Keratinocyte (primary cell): Measurements from ENCODE around the gene KCNAB2. TPM values are rescaled to one million over a fixed set of nuclear protein-coding genes. Genes with fewer than 3 reads are reported as not detected.

Experiments used
- DNase-seq: peaks from one replicate; pipeline ENCODE4 v3.0.0-alpha.2; 2011; ENCODE audit warnings: low read depth, missing footprints, low spot score
- FAIRE-seq: peaks from 2 replicates; lab custom pipeline; 2011; peaks lifted over from hg19 to GRCh38; lab: Jason Lieb, UNC
- H2AFZ ChIP-seq: 2 replicates; pipeline ENCODE4 v1.6.0; 2012; ENCODE audit warnings: low read length, control low read depth, inconsistent platforms; ENCODE audit not compliant: control insufficient read depth
- H3K27ac ChIP-seq: 2 replicates; pipeline ENCODE4 v1.5.1; 2011; ENCODE audit warnings: low read length; ENCODE audit not compliant: control insufficient read depth, insufficient read depth
- H3K27me3 ChIP-seq: 3 replicates; pipeline ENCODE4 v1.6.0; 2011; ENCODE audit warnings: low read length; ENCODE audit not compliant: control insufficient read depth, insufficient read depth; ENCODE audit errors: extremely low read depth
- H3K36me3 ChIP-seq, 2 experiments: 2 replicates in 1 of 2; 3 replicates in 1 of 2; pipeline ENCODE4 v1.5.1; 2011; ENCODE audit warnings: low read length in 2 of 2, mild to moderate bottlenecking in 1 of 2; ENCODE audit not compliant: control insufficient read depth in 2 of 2, insufficient read depth in 2 of 2; ENCODE audit errors: extremely low read depth in 1 of 2
- H3K4me1 ChIP-seq: 3 replicates; pipeline ENCODE4 v1.5.1; 2011; ENCODE audit warnings: low read length; ENCODE audit not compliant: control insufficient read depth, insufficient read depth; ENCODE audit errors: extremely low read depth
- H3K4me2 ChIP-seq: 3 replicates; pipeline ENCODE4 v1.6.0; 2011; ENCODE audit warnings: low read depth, low read length; ENCODE audit not compliant: control insufficient read depth, insufficient read depth; ENCODE audit errors: extremely low read depth
- H3K4me3 ChIP-seq, 3 experiments: fragments of 200-600 bp in 1 of 3; sonication (generic) in 1 of 3; 2 replicates in 2 of 3; 3 replicates in 1 of 3; pipeline ENCODE4 v1.5.1; 2011 to 2016; ENCODE audit warnings: low read length in 3 of 3, mild to moderate bottlenecking in 3 of 3, control low read depth in 2 of 3, inconsistent platforms in 1 of 3, low read depth in 1 of 3, mixed read lengths in 1 of 3, mixed run types in 1 of 3, moderate library complexity in 1 of 3; ENCODE audit not compliant: control insufficient read depth in 2 of 3, insufficient read depth in 2 of 3; ENCODE audit errors: extremely low read depth in 1 of 3
- H3K79me2 ChIP-seq: 2 replicates; pipeline ENCODE4 v1.6.0; 2012; ENCODE audit warnings: low read length; ENCODE audit not compliant: control insufficient read depth, insufficient read depth
- H3K9ac ChIP-seq: 3 replicates; pipeline ENCODE4 v1.6.0; 2011; ENCODE audit warnings: low read length; ENCODE audit not compliant: control insufficient read depth, insufficient read depth; ENCODE audit errors: extremely low read depth
- H3K9me1 ChIP-seq: 3 replicates; pipeline ENCODE4 v1.6.0; 2011; ENCODE audit warnings: low read length; ENCODE audit not compliant: control insufficient read depth, insufficient read depth; ENCODE audit errors: extremely low read depth
- H3K9me3 ChIP-seq: 2 replicates; pipeline ENCODE4 v1.5.1; 2012; ENCODE audit warnings: low read depth, low read length; ENCODE audit not compliant: control insufficient read depth
- H4K20me1 ChIP-seq: 3 replicates; pipeline ENCODE4 v1.6.0; 2011; ENCODE audit warnings: low read length; ENCODE audit not compliant: control insufficient read depth, insufficient read depth; ENCODE audit errors: extremely low read depth
- CTCF ChIP-seq, 3 experiments: IDR thresholded peaks in 1 of 3; conservative IDR thresholded peaks in 1 of 3; optimal IDR thresholded peaks in 1 of 3; 2 replicates in 2 of 3; 3 replicates in 1 of 3; pipeline versions ENCODE3 to v1.5.1; 2011; ENCODE audit warnings: low read length in 3 of 3, mild to moderate bottlenecking in 3 of 3, moderate library complexity in 2 of 3, control low read depth in 1 of 3, inconsistent platforms in 1 of 3; ENCODE audit not compliant: insufficient read depth in 2 of 3; ENCODE audit errors: extremely low read depth in 1 of 3
- EZH2 ChIP-seq: IDR thresholded peaks from one replicate; pipeline ENCODE4 v1.6.1; 2012; ENCODE audit warnings: inconsistent platforms, mild to moderate bottlenecking, low read length, moderate library complexity
- dilution Hi-C: fragments of 300-500 bp; cut with MboI; formaldehyde crosslinking; loops from one replicate; pipeline ENCODE4 v1.7.0; 2020; ENCODE audit warnings: low sequenced_read_pairs; ENCODE audit not compliant: extremely low pct_ligation_motif_present
- polyA plus RNA-seq, 5 experiments: library from polyadenylated mRNA; depleted of rRNA in 3 of 5; stranded (reverse) in 3 of 5; stranded (forward) in 1 of 5; unstranded in 1 of 5; fragments of >200 nt; gene quantifications; 1 replicate in 1 of 5; 2 replicates in 3 of 5; 3 replicates in 1 of 5; pipeline versions ENCODE4 v1.2.1 to v1.2.3, GENCODE V29; 2011 to 2012; ENCODE audit warnings: missing spikeins in 2 of 5, low read depth in 1 of 5, low replicate concordance in 1 of 5

KCNAB2 gene
- polyA plus RNA-seq, 1 donor (not counting 4 experiments of a cell fraction or from before 2014, with no cell fraction given) = 1.8 TPM

- Histone ChIP-seq H3K4me3 (no peak overlapping the region), H3K9me1 (no peaks in the 10 kb centered on the region), H3K36me3 (no peaks in the 10 kb centered on the region), H3K9me3 (no peaks in the 10 kb centered on the region), H3K9ac (no peak overlapping the region), H2AFZ (no peak overlapping the region), H3K4me1 (no peaks in the 10 kb centered on the region), H3K27me3 (peaks cover 23% of the 10 kb centered on the region), H4K20me1 (no peaks in the 10 kb centered on the region), H3K27ac (no peak overlapping the region), H3K4me2 (no peak overlapping the region), H3K79me2 (no peaks in the 10 kb centered on the region)
- dilution Hi-C loops = no loop called here
- no peak for TF ChIP-seq CTCF (optimal IDR thresholded peaks at IDR 0.05 in 1 of 3, IDR thresholded peaks at IDR 0.05 in 1 of 3, conservative IDR thresholded peaks at IDR 0.05 in 1 of 3; ENCODE audit: extremely low read depth in 1 of 3, insufficient read depth in 2 of 3, low read length in 3 of 3)
- TF ChIP-seq EZH2 = no peak
- no peak for DNase-seq
- FAIRE-seq = no peak
Observed at GRCh38 chr1:6125366-6125765, 79.7 kb downstream of the KCNAB2 start.

DNA sequence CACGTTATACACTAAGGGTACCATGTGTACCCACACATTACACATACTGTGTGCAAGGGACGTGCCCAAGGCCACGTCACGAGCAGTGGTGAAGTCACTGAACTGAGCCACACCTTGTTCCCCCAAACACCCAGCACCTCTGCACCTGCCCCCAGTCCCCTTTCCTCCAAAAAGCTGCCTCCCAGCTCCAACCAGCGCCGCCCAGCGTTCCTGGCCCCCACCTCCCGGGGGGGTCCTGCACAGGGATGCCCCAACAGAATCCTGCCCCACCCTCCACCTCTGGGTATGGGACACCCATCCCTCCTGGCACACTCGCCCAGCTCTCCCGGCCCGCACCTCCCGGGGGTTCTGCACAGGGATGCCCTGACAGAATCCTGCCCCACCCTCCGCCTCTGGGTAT, 80.3 kb downstream of the KCNAB2 start:
- no peaks in the 10 kb centered on the region for H4K20me1 ChIP-seq
- H3K4me3 ChIP-seq = no peak overlapping the region
- no peak overlapping the region for H3K9ac ChIP-seq
- no peak for TF ChIP-seq EZH2
- no peak for TF ChIP-seq CTCF (optimal IDR thresholded peaks at IDR 0.05 in 1 of 3, IDR thresholded peaks at IDR 0.05 in 1 of 3, conservative IDR thresholded peaks at IDR 0.05 in 1 of 3; ENCODE audit: extremely low read depth in 1 of 3, insufficient read depth in 2 of 3, low read length in 3 of 3)
- H3K36me3 ChIP-seq = no peaks in the 10 kb centered on the region
- H2AFZ ChIP-seq = no peak overlapping the region
- no peaks in the 10 kb centered on the region for H3K4me1 ChIP-seq
- FAIRE-seq = no peak
- dilution Hi-C loops = no loop called here
- no peaks in the 10 kb centered on the region for H3K9me1 ChIP-seq
- no peaks in the 10 kb centered on the region for H3K79me2 ChIP-seq
- H3K27ac ChIP-seq = no peak overlapping the region
- H3K9me3 ChIP-seq = no peaks in the 10 kb centered on the region
- no peak for DNase-seq
- no peak overlapping the region for H3K4me2 ChIP-seq
- H3K27me3 ChIP-seq = peaks cover 23% of the 10 kb centered on the region
